Right lobe of liver (tissue), 4 donors: Measurements from ENCODE around the gene HBG2.

ENCODE experiments used
- CTCF ChIP-seq, 4 donors: fragments of 200-600 bp in 3 of 4; fragments of 450-650 bp in 1 of 4; IDR thresholded peaks; one replicate each; pipeline versions ENCODE4 v1.5.1 to v1.8.0; 2016 to 2022; ENCODE audit warnings: antibody characterized with exemption in 4 of 4, mild to moderate bottlenecking in 2 of 4
- POLR2A ChIP-seq: fragments of 450-650 bp; IDR thresholded peaks from one replicate; pipeline ENCODE4 v1.6.1; 2017; ENCODE audit warnings: antibody characterized with exemption, mild to moderate bottlenecking
- donor health status: DM: no; HTN: no; CAD: no.
- donor health status: DM: no; HTN: no; CAD: no.
- donor health status: DM: no; HTN: yes; CAD: no.

- TF ChIP-seq CTCF (IDR thresholded peaks at IDR 0.05) = no peak
- TF ChIP-seq POLR2A = no peak
These were observed 32.3 kb upstream of the HBG2 start for GRCh38 chr11:5286901-5287300.
